PC-3 (cell line): ENCODE results near the gene XRCC2. TPM values are rescaled to one million over a fixed set of nuclear protein-coding genes. Genes with fewer than 3 reads are reported as not detected.
A peak's percentile ranks its signal among the peaks of the same experiment; 100 is the strongest.

ENCODE experiments used
- ATAC-seq: fragments of 200-7000 bp; cut with Tn5 transposase; 2 replicates; pipeline ENCODE4 v1.9.1; 2020; ENCODE audit warnings: mild to moderate bottlenecking, moderate library complexity
- BruUV-seq: library from RNA; stranded (reverse); fragments of 400-500 nt; replicated peaks from 2 replicates; lab custom pipeline; 2021; lab: Mats Ljungman, UMichigan
- CTCF ChIA-PET: fragments of 300-600 bp; sonication (Branson Sonifier 250); formaldehyde crosslinking; loops from one replicate; lab custom pipeline; 2022; ENCODE audit warnings: antibody characterized with exemption; lab: Charles Lee
- POLR2A ChIA-PET: fragments of 300-600 bp; sonication (Branson Sonifier 250); formaldehyde crosslinking; loops from one replicate; lab custom pipeline; 2022; ENCODE audit warnings: antibody characterized with exemption; ENCODE audit not compliant: unreplicated experiment; lab: Charles Lee
- DNase-seq: peaks from one replicate; pipeline ENCODE4 v3.0.0-alpha.2; 2015
- H2AFZ ChIP-seq: fragments of 300-600 bp; sonication (generic); 2 replicates; pipeline ENCODE4 v1.6.0; 2016; ENCODE audit warnings: antibody characterized with exemption, low read length
- H3F3A ChIP-seq: fragments of 300-600 bp; sonication (generic); one replicate; pipeline ENCODE4 v1.6.0; 2017; ENCODE audit warnings: antibody characterized with exemption, low read length, control low read depth, mild to moderate bottlenecking; ENCODE audit not compliant: unreplicated experiment
- H3K27ac ChIP-seq: fragments of 300-600 bp; sonication (generic); 2 replicates; pipeline ENCODE4 v1.5.1; 2016; ENCODE audit warnings: mild to moderate bottlenecking, low read length
- H3K27me3 ChIP-seq: fragments of 300-600 bp; sonication (generic); 2 replicates; pipeline ENCODE4 v1.6.1; 2016; ENCODE audit warnings: low read length, mixed read lengths
- H3K36me3 ChIP-seq: fragments of 300-600 bp; sonication (generic); 2 replicates; pipeline ENCODE4 v1.6.1; 2016; ENCODE audit warnings: low read depth, mixed run types, low read length, mixed read lengths
- H3K4me1 ChIP-seq: fragments of 300-600 bp; sonication (generic); 2 replicates; pipeline ENCODE4 v1.5.1; 2016; ENCODE audit warnings: low read length; ENCODE audit not compliant: insufficient read depth
- H3K4me2 ChIP-seq: fragments of 300-600 bp; sonication (generic); 2 replicates; pipeline ENCODE4 v1.6.0; 2016; ENCODE audit warnings: low read length
- H3K4me3 ChIP-seq: fragments of 300-600 bp; sonication (generic); 2 replicates; pipeline ENCODE4 v1.5.1; 2016; ENCODE audit warnings: mild to moderate bottlenecking, low read length, mixed read lengths
- H3K79me2 ChIP-seq: fragments of 300-600 bp; sonication (generic); 2 replicates; pipeline ENCODE4 v1.6.1; 2017; ENCODE audit warnings: low read length, mixed read lengths
- H3K9ac ChIP-seq: fragments of 300-600 bp; sonication (generic); 2 replicates; pipeline ENCODE4 v1.6.0; 2016; ENCODE audit warnings: mild to moderate bottlenecking, low read length
- H3K9me2 ChIP-seq: fragments of 300-600 bp; sonication (generic); replicated peaks from 2 replicates; pipeline ENCODE4 v1.6.1; 2016; ENCODE audit warnings: mixed run types, low read length, mixed read lengths
- H3K9me3 ChIP-seq: fragments of 300-600 bp; sonication (generic); 2 replicates; pipeline ENCODE4 v1.6.1; 2016; ENCODE audit warnings: low read length, mixed read lengths
- H4K20me1 ChIP-seq: fragments of 300-600 bp; sonication (generic); 2 replicates; pipeline ENCODE4 v1.6.1; 2016; ENCODE audit warnings: low read length, mixed read lengths
- EZH2 ChIP-seq: fragments of 300-600 bp; sonication (generic); IDR thresholded peaks from one replicate; pipeline ENCODE4 v1.6.1; 2017; ENCODE audit warnings: antibody characterized with exemption, mild to moderate bottlenecking, low read length; ENCODE audit not compliant: unreplicated experiment
- EZH2phosphoT487 ChIP-seq: fragments of 300-600 bp; sonication (generic); IDR thresholded peaks from 2 replicates; pipeline ENCODE4 v1.6.1; 2018; ENCODE audit warnings: mild to moderate bottlenecking, antibody characterized with exemption, low read length, borderline replicate concordance
- intact Hi-C: fragments of 100-400 bp; cut with micrococcal nuclease; formaldehyde crosslinking; loops from 2 replicates; pipeline ENCODE4 v1.9.0; 2023
- total RNA-seq: library from RNA; depleted of rRNA; stranded (reverse); fragments of >200 nt; gene quantifications from 2 replicates; pipeline ENCODE4 v1.2.3, GENCODE V29; 2014
- TF ChIP-seq, protein P1 (sequence below): fragments of 300-600 bp; sonication (generic); conservative IDR thresholded peaks from 2 replicates; pipeline ENCODE4 v1.5.1; 2017; ENCODE audit warnings: antibody characterized with exemption, low read depth, mild to moderate bottlenecking, low read length

XRCC2 gene
- total RNA-seq, 1 experiment from 2014 or later: 18.7 TPM

DNA sequence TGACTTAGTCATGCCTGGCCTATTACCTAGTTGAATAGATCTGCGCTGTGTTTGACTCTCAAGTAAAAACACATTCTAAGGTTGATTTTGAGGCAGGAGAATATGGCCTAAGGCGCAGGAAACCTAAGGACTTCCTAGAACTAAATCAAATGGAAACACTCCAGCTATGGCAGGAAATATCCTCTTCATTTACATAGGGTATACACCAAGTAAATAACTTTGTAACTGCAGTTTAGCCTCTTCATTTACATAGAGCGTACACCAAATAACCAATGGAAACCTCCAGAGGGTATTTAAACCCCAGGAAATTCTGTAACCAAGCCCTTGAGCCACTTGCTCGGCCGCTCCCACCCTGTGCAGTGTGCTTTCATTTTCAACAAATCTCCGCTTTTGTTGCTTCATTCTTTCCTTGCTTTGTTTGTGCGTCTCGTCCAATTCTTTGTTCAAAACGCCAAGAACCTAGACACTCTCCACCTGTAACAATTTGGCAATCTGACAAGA, 35.6 kb upstream of the XRCC2 start:
- CTCF ChIA-PET: interaction anchor here (0.8 kb wide), 1 partner anchor 49 kb away, joined by 3 read pairs; no protein-coding TSS in a partner anchor
- H3K9ac ChIP-seq: peak overlapping the region; percentile 39
- DNase-seq (peak; percentile 92), ATAC-seq (peak; percentile 95)
- H3K4me2 ChIP-seq: peak overlapping the region; percentile 95
- H3K9me2 ChIP-seq: no peaks in the 10 kb centered on the region
- H3K4me3 ChIP-seq: peak overlapping the region; percentile 70
- H2AFZ ChIP-seq: peak overlapping the region; percentile 94
- H3K9me3 ChIP-seq: no peaks in the 10 kb centered on the region
- intact Hi-C loops: loop anchor here (1.0 kb wide), 1 partner anchor 50 kb away; no protein-coding TSS in a partner anchor
- TF ChIP-seq, protein P1, sequence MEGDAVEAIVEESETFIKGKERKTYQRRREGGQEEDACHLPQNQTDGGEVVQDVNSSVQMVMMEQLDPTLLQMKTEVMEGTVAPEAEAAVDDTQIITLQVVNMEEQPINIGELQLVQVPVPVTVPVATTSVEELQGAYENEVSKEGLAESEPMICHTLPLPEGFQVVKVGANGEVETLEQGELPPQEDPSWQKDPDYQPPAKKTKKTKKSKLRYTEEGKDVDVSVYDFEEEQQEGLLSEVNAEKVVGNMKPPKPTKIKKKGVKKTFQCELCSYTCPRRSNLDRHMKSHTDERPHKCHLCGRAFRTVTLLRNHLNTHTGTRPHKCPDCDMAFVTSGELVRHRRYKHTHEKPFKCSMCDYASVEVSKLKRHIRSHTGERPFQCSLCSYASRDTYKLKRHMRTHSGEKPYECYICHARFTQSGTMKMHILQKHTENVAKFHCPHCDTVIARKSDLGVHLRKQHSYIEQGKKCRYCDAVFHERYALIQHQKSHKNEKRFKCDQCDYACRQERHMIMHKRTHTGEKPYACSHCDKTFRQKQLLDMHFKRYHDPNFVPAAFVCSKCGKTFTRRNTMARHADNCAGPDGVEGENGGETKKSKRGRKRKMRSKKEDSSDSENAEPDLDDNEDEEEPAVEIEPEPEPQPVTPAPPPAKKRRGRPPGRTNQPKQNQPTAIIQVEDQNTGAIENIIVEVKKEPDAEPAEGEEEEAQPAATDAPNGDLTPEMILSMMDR: no peak
- TF ChIP-seq EZH2 (no peak), EZH2phosphoT487 (no peak)
- no peaks in the 10 kb centered on the region for H3K79me2 ChIP-seq
- no peaks in the 10 kb centered on the region for H3F3A ChIP-seq
- no peaks in the 10 kb centered on the region for H3K27me3 ChIP-seq
- peaks cover 21% of the 10 kb centered on the region for H3K4me1 ChIP-seq
- no TSS peak for BruUV-seq
- POLR2A ChIA-PET: interaction anchor here (0.6 kb wide), 1 partner anchor 111 kb away, joined by 3 read pairs; no protein-coding TSS in a partner anchor
- peak overlapping the region; percentile 72 for H3K27ac ChIP-seq
- H4K20me1 ChIP-seq: no peaks in the 10 kb centered on the region
- no peaks in the 10 kb centered on the region for H3K36me3 ChIP-seq

DNA sequence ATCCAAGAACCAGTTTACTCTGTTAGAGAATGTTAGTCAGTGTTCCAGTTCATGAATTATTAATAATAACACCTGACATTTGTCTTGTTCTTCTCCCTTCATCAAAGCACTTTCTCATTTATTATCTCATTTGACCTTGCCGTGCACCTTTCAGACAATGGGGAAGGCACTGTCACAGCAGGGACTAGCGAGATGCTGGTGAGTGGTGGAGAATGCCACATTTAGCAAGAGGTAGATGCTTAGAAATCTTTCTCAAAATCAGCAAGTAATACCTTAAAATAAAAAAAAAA, 34.2 kb upstream of the XRCC2 start:
- H3K27ac ChIP-seq: no peak overlapping the region
- H3F3A ChIP-seq: no peaks in the 10 kb centered on the region
- peaks cover 21% of the 10 kb centered on the region for H3K4me1 ChIP-seq
- no peak overlapping the region for H3K4me2 ChIP-seq
- no peaks in the 10 kb centered on the region for H3K9me2 ChIP-seq
- POLR2A ChIA-PET: no interaction called here
- peaks cover 3% of the 10 kb centered on the region for H3K9me3 ChIP-seq
- CTCF ChIA-PET: no interaction called here
- no peaks in the 10 kb centered on the region for H4K20me1 ChIP-seq
- H3K36me3 ChIP-seq: no peaks in the 10 kb centered on the region
- H3K79me2 ChIP-seq: no peaks in the 10 kb centered on the region
- H3K27me3 ChIP-seq: no peaks in the 10 kb centered on the region
- H3K9ac ChIP-seq: no peak overlapping the region
- H2AFZ ChIP-seq: no peak overlapping the region
- no peak overlapping the region for H3K4me3 ChIP-seq
- TF ChIP-seq, protein P1: no peak
- no peak for TF ChIP-seq EZH2phosphoT487
- TF ChIP-seq EZH2: no peak
- intact Hi-C loops: no loop called here
- DNase-seq (no peak), ATAC-seq (no peak)
- no TSS peak for BruUV-seq

DNA sequence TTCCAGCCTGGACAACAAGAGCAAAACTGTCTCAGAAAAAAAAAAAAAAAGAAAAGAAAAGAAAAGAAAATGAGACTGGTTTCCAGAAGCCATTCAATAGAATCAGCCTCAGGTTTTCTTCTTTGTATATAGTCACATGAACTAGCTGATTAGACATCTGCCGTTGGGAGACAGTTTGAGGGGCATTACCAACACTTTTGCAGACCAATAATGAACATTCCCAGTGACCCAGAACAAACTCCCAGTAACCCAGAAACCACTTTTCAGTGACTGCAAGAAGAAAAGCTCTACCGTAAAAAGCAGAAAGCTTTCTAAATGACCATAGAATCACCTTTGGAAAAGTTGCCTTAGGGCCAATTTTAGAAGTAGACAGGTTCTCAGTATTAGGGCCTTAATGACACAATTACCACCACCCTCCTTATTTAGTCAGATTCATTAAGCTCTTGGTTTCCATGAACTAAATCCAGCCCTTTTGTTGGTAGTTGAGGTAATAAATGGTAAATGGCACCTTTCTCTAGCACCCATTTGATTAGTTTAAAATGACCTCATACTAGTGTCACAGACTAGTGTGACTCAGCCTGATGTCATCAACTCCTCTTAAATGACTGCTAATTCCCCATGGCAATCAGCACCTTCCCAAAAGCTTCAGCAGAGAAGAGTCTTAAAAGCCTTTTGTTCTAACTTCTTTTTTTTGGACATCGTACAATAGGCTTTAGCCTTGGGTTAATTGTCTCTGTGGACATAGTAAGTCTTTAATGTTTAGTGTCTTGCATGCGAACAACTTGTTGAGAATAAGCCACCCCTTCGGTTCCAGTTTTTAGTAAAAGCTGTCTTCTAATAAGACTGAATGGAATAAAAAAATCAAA, 33.6 kb upstream of the XRCC2 start:
- ChIA-PET POLR2A (no interaction called here), CTCF (interaction anchor here (0.7 kb wide), 1 partner anchor 784 kb away, joined by 3 read pairs; no protein-coding TSS in a partner anchor)
- Histone ChIP-seq H3K9me3 (peaks cover 8% of the 10 kb centered on the region), H3K36me3 (no peaks in the 10 kb centered on the region; the same call in 1 of the 2 replicates), H3K9me2 (no peaks in the 10 kb centered on the region), H2AFZ (no peak overlapping the region), H3F3A (no peaks in the 10 kb centered on the region), H3K79me2 (no peaks in the 10 kb centered on the region), H3K27me3 (no peaks in the 10 kb centered on the region), H3K4me1 (peaks cover 21% of the 10 kb centered on the region), H3K4me3 (no peak overlapping the region), H4K20me1 (no peaks in the 10 kb centered on the region), H3K9ac (no peak overlapping the region), H3K27ac (no peak overlapping the region), H3K4me2 (no peak overlapping the region)
- ATAC-seq: no peak
- intact Hi-C loops: loop anchor here (10.0 kb wide), 1 partner anchor 245 kb away; no protein-coding TSS in a partner anchor
- BruUV-seq: no TSS peak
- peak; percentile 44 for DNase-seq
- TF ChIP-seq, protein P1: no peak
- TF ChIP-seq EZH2 (no peak), EZH2phosphoT487 (no peak)
